ENCODE results near the gene GSC2. TPM values are rescaled to one million over a fixed set of nuclear protein-coding genes. Genes with fewer than 3 reads are reported as not detected.

GSC2 gene
- total RNA-seq, 2 experiments from 2014 or later, result not detected

DNA sequence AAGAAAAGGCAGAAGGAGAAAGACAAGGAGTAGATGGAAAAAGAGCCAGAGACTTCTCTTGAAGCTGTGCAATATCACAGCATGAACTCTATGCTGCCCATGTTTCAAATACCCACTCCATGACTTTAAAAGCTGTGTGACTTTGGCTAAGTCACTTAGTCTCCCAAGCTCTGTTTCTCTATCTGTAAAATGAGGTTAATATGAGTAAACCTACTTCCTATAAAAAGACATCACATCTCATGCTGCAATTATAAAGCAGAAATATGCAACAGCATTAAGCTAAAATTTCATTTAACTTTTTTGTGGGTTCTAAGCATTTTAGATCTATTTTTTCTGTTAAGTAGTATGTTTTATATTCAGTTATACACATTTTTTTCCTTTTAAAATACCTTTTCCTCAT is 39.4 kb downstream of the GSC2 start:
- DNase-seq, result no peak
- Mint-ChIP-seq H3K36me3 (peaks cover 8% of the 10 kb centered on the region), H3K27ac (no peak overlapping the region), H3K4me1 (peaks cover 65% of the 10 kb centered on the region), H3K9me3 (no peaks in the 10 kb centered on the region), H3K27me3 (no peaks in the 10 kb centered on the region), H3K4me3 (no peak overlapping the region)

DNA sequence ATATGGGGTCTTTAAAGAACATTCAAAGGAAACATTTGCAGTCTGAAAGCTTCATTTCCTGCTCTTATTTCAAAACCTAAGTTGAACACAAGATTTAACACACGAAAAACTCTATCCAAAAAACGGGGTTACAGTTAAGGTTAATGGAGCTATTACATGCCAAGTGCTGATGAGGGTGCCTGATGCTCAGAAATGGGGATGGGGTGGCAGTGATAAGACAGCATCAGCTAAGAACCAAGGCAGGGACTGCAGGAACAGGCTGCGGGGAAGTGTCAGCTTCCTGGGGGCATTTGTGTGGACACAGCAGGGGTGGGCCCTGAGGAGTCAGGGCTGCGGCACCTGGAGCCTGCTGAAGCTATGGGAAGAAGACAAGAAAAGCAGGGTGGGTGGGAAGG is 40.0 kb downstream of the GSC2 start:
- Mint-ChIP-seq H3K4me3 (peak overlapping the region; percentile 58), H3K27me3 (no peaks in the 10 kb centered on the region), H3K9me3 (no peaks in the 10 kb centered on the region), H3K36me3 (peaks cover 8% of the 10 kb centered on the region), H3K4me1 (peaks cover 59% of the 10 kb centered on the region), H3K27ac (peak overlapping the region; percentile 83)
- no peak for DNase-seq

DNA sequence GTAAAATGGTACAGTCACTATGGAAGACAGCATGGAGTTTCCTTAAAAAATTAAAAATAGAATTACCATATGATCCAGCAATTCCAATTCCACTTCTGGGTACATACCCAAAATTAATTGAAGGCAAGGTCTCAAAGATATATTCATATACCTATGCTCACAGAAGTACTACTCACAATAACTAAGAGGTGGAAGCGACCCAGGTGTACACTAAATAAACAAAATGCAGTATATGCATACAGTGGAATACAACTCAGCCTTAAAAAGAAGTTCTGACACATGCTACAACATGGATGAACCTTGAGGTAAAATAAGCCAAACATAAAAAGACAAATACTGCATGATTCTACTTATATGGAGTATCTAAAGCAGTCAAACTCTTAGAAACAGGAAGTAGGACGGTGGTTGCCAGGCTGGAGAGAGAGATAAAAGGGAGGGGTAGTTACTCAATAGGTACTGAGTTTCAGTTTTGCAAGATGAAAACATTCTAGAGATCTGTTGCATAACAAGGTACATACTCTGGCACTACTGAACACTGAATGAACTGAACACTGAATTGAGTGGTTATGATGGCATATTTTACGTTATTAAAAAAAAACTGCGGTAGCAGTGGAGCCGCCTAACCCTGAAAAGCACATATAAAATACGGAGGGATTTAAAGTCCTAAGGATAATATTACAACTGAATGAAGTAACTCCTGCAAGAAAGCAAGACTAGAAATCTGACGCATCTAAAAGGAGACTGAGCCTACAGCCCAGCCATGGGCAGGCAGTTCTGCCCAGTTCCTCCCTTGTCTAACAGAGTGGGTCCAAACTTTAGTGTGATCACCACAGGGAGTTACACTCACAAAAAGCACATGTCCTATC is 40.7 kb downstream of the GSC2 start:
- Mint-ChIP-seq H3K4me3 (peak overlapping the region; percentile 58), H3K9me3 (no peaks in the 10 kb centered on the region), H3K4me1 (peaks cover 57% of the 10 kb centered on the region), H3K27ac (peak overlapping the region; percentile 83), H3K36me3 (peaks cover 8% of the 10 kb centered on the region), H3K27me3 (no peaks in the 10 kb centered on the region)
- DNase-seq, result no peak

DNA sequence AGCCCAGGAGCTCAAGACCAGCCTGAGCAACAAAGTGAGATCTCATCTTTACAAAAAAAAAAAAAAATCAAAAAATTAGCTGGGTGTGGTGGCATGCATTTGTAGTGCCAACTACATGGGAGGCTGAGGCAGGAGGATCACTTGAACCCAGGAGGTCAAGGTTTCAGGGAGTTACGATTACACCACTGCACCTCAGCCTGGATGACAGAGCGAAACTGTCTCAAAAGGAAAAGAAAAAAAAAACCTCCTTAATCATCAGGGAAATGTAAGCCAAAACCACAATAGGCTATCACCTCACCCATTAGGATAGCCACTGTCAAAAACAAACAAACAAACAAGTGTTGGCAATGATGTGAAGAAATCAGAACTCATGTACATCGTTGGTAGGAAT is 41.3 kb downstream of the GSC2 start:
- peaks cover 61% of the 10 kb centered on the region for H3K4me1 Mint-ChIP-seq
- H3K36me3 Mint-ChIP-seq, result peaks cover 8% of the 10 kb centered on the region
- H3K27ac Mint-ChIP-seq, result peak overlapping the region; percentile 83
- H3K4me3 Mint-ChIP-seq, result no peak overlapping the region
- DNase-seq, result no peak
- H3K9me3 Mint-ChIP-seq, result no peaks in the 10 kb centered on the region
- H3K27me3 Mint-ChIP-seq, result no peaks in the 10 kb centered on the region

GRCh38 chr22:19107730-19108074 is 42.4 kb downstream of the GSC2 start:
- Mint-ChIP-seq H3K4me1 (peaks cover 60% of the 10 kb centered on the region), H3K4me3 (no peak overlapping the region), H3K27ac (peak overlapping the region; percentile 70), H3K9me3 (no peaks in the 10 kb centered on the region), H3K27me3 (no peaks in the 10 kb centered on the region), H3K36me3 (peaks cover 8% of the 10 kb centered on the region)
- DNase-seq, result no peak

- Mint-ChIP-seq H3K27me3 (no peaks in the 10 kb centered on the region), H3K27ac (peak overlapping the region; percentile 74), H3K36me3 (peaks cover 9% of the 10 kb centered on the region), H3K4me1 (peaks cover 60% of the 10 kb centered on the region), H3K9me3 (no peaks in the 10 kb centered on the region), H3K4me3 (no peak overlapping the region)
- DNase-seq, result no peak
Observed at GRCh38 chr22:19106886-19107729, 43.0 kb downstream of the GSC2 start.

GRCh38 chr22:19105867-19106802 is 44.0 kb downstream of the GSC2 start:
- H3K36me3 Mint-ChIP-seq, result peaks cover 14% of the 10 kb centered on the region
- H3K27me3 Mint-ChIP-seq, result no peaks in the 10 kb centered on the region
- DNase-seq, result peak; percentile 40
- no peaks in the 10 kb centered on the region for H3K9me3 Mint-ChIP-seq
- peak overlapping the region; percentile 74 for H3K27ac Mint-ChIP-seq
- peaks cover 55% of the 10 kb centered on the region for H3K4me1 Mint-ChIP-seq
- no peak overlapping the region for H3K4me3 Mint-ChIP-seq

- Mint-ChIP-seq H3K36me3 (peaks cover 16% of the 10 kb centered on the region), H3K27ac (no peak overlapping the region), H3K9me3 (no peaks in the 10 kb centered on the region), H3K27me3 (no peaks in the 10 kb centered on the region), H3K4me3 (no peak overlapping the region), H3K4me1 (peaks cover 50% of the 10 kb centered on the region)
- no peak for DNase-seq
Observed at GRCh38 chr22:19105456-19105855, 44.6 kb downstream of the GSC2 start.

DNA sequence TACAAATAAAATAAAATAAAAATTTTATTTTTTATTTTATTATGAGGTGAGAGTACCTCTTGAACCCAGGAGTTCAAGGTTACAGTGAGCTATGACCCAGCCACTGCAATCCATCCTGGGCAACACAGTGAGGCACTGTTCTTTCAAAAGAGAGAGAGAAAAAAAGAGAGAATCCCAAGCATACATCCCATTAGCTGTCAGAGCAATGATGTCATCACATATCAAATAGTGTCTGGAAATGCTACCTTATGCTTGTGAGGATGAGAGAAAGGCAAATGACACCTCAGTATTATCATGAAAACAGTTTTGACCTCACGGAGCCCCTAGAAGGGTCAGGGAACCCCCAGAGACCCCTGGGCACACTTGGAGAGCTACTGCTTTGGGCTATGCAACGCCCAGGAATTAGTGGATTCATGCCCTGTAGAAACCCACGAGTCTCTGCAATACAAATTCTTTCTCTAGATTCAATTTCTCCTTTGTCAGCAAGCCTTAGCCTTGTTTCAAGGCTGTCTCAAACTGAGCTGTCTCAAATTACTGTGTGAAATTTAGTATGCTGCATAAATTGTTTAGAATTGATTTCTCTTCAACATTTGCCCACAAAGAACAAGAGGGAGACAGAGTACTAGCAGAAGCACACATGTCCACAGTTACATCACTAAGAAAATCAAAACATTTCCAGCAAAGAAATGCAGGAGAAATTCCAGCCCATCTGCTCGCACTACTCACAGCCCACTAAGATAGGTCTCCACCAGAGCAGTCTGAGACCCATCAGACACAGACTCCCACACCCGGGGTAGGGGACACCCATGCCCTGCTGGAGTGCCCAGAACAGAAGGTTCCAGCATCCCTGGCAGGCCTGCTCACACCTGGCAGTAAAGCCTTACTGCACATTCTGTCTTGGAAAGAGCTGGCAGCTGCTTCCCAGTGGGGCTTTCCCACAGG is 45.9 kb downstream of the GSC2 start:
- peaks cover 43% of the 10 kb centered on the region for H3K4me1 Mint-ChIP-seq
- H3K4me3 Mint-ChIP-seq, result no peak overlapping the region
- no peak overlapping the region for H3K27ac Mint-ChIP-seq
- no peak for DNase-seq
- peaks cover 18% of the 10 kb centered on the region for H3K36me3 Mint-ChIP-seq
- H3K27me3 Mint-ChIP-seq, result no peaks in the 10 kb centered on the region
- H3K9me3 Mint-ChIP-seq, result no peaks in the 10 kb centered on the region

- H3K9me3 Mint-ChIP-seq, result no peaks in the 10 kb centered on the region
- peaks cover 22% of the 10 kb centered on the region for H3K4me1 Mint-ChIP-seq
- no peak overlapping the region for H3K27ac Mint-ChIP-seq
- H3K27me3 Mint-ChIP-seq, result no peaks in the 10 kb centered on the region
- DNase-seq, result no peak
- H3K36me3 Mint-ChIP-seq, result peaks cover 30% of the 10 kb centered on the region
- H3K4me3 Mint-ChIP-seq, result no peak overlapping the region
Observed at GRCh38 chr22:19098157-19098556, 51.9 kb downstream of the GSC2 start.

DNA sequence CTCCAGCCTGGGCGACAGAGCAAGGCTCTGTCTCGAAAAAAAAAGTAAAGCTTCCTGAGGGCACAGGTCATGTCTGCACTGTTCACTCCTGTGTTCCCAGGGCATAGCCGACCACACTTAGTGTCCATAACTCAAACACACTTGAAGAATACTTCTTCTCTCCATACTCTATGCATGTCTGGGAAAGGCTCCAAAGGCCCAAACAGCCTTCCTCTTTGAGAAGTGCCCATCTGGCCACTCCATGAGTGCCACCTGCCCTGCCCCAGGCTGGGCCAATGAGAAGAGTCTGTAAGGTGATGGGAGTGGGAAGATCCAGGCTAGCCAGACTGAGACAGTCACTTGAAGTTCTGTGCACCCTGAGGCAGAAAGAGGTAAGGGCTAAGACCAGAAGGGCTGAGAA is 52.6 kb downstream of the GSC2 start:
- Mint-ChIP-seq H3K27me3 (no peaks in the 10 kb centered on the region), H3K9me3 (no peaks in the 10 kb centered on the region), H3K27ac (no peak overlapping the region), H3K36me3 (peaks cover 35% of the 10 kb centered on the region), H3K4me3 (no peak overlapping the region), H3K4me1 (peaks cover 24% of the 10 kb centered on the region)
- no peak for DNase-seq

Data from activated naive CD8-positive, alpha-beta T cell treated with anti-CD3 and anti-CD28 coated beads for 36 hours (primary cell).